Measurements from ENCODE around the gene DHRS9.

The DHRS9 gene

DNA sequence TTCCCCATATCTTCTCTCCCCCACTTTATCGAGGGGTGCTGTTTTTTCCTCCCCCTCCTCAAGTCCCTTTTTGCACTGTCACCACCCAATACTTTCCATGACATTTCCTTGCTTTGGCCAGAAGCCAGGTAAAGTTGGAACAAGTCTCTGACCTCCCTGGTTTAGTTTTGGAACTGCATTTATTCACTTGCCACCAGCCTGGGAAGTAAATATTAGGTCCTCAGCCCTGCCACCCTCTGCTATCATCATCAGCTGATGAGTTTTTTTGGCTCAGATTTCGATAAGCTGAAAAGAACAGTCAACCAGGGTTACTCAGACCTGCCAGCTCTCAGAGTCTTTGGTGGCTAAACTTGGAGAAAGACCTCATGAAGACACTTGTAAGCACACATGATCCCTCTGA is 47.0 kb downstream of the DHRS9 start:
- Histone ChIP-seq H3K36me3 (ENCODE audit: control insufficient read depth in 2 of 2, insufficient read depth in 1 of 2, low read length in 2 of 2) (no peaks in the 10 kb centered on the region), H3K27ac (ENCODE audit: extremely low read depth, low read depth, low read length) (no peak overlapping the region), H3K9me3 (ENCODE audit: control insufficient read depth, insufficient read depth, low read depth, low read length) (no peaks in the 10 kb centered on the region), H3K4me1 (ENCODE audit: control insufficient read depth, insufficient read depth, low read length) (no peaks in the 10 kb centered on the region), H3K4me3 (ENCODE audit: low read depth, low read length) (no peak overlapping the region)
- POLR2A ChIA-PET, result no interaction called here
- 0 out of 2 replicates have a peak, but pooled peaks have one; percentile 14 for TF ChIP-seq ZNF398 (tag by site-specific recombination; IDR thresholded peaks at IDR 0.05)
- TF ChIP-seq, protein P1, sequence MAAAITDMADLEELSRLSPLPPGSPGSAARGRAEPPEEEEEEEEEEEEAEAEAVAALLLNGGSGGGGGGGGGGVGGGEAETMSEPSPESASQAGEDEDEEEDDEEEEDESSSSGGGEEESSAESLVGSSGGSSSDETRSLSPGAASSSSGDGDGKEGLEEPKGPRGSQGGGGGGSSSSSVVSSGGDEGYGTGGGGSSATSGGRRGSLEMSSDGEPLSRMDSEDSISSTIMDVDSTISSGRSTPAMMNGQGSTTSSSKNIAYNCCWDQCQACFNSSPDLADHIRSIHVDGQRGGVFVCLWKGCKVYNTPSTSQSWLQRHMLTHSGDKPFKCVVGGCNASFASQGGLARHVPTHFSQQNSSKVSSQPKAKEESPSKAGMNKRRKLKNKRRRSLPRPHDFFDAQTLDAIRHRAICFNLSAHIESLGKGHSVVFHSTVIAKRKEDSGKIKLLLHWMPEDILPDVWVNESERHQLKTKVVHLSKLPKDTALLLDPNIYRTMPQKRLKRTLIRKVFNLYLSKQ (tag by site-specific recombination; IDR thresholded peaks at IDR 0.05; ENCODE audit: borderline replicate concordance), result no peak
- CTCF ChIA-PET, result interaction anchor here (0.6 to 5.8 kb wide), 4 partner anchors 12 to 281 kb away, joined by 3 to 28 read pairs (median 4); no protein-coding TSS in a partner anchor

DNA sequence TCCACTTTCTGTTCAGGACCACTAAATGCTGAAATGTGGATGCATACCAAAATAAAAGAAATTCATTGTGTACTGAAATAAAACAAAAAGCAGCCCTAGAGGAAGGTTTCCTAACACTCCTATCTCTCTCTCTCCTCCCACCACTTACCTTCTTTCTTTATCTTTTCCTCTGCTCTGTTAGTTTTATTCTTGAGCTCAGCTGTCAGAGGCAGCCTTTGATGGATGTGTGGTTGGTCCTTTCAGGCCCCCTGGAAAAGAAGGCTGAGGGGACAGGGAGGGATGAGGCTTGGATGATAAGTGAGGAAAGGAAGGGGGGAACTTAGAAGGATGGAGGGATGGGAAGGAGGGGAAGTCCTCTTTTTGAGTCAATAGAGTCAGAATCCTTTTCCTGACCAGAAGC is 47.6 kb downstream of the DHRS9 start:
- Histone ChIP-seq H3K4me3 (ENCODE audit: low read depth, low read length) (no peak overlapping the region), H3K9me3 (ENCODE audit: control insufficient read depth, insufficient read depth, low read depth, low read length) (no peaks in the 10 kb centered on the region), H3K4me1 (ENCODE audit: control insufficient read depth, insufficient read depth, low read length) (no peaks in the 10 kb centered on the region), H3K36me3 (ENCODE audit: control insufficient read depth in 2 of 2, insufficient read depth in 1 of 2, low read length in 2 of 2) (no peaks in the 10 kb centered on the region), H3K27ac (ENCODE audit: extremely low read depth, low read depth, low read length) (no peak overlapping the region)
- TF ChIP-seq REST (tag by site-specific recombination; IDR thresholded peaks at IDR 0.05) (no peak), ZNF398 (tag by site-specific recombination; IDR thresholded peaks at IDR 0.05) (no peak), SP2 (tag by site-specific recombination; IDR thresholded peaks at IDR 0.05) (no peak), ZNF585B (tag by site-specific recombination; IDR thresholded peaks at IDR 0.05) (no peak), ZBTB11 (tag by site-specific recombination; conservative IDR thresholded peaks at IDR 0.05; ENCODE audit: low read depth) (no peak), ZNF621 (tag by site-specific recombination; IDR thresholded peaks at IDR 0.05) (no peak), GLI4 (tag by site-specific recombination; IDR thresholded peaks at IDR 0.05) (no peak)
- TF ChIP-seq, protein P2, sequence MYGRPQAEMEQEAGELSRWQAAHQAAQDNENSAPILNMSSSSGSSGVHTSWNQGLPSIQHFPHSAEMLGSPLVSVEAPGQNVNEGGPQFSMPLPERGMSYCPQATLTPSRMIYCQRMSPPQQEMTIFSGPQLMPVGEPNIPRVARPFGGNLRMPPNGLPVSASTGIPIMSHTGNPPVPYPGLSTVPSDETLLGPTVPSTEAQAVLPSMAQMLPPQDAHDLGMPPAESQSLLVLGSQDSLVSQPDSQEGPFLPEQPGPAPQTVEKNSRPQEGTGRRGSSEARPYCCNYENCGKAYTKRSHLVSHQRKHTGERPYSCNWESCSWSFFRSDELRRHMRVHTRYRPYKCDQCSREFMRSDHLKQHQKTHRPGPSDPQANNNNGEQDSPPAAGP (tag by site-specific recombination; IDR thresholded peaks at IDR 0.05), result no peak
- TF ChIP-seq, protein P3, sequence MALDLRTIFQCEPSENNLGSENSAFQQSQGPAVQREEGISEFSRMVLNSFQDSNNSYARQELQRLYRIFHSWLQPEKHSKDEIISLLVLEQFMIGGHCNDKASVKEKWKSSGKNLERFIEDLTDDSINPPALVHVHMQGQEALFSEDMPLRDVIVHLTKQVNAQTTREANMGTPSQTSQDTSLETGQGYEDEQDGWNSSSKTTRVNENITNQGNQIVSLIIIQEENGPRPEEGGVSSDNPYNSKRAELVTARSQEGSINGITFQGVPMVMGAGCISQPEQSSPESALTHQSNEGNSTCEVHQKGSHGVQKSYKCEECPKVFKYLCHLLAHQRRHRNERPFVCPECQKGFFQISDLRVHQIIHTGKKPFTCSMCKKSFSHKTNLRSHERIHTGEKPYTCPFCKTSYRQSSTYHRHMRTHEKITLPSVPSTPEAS (tag by site-specific recombination; IDR thresholded peaks at IDR 0.05), result no peak
- ChIA-PET POLR2A (no interaction called here), CTCF (interaction anchor here (0.7 to 5.8 kb wide), 3 partner anchors 8 to 158 kb away, joined by 3 to 28 read pairs (median 4); no protein-coding TSS in a partner anchor)

Measured in HEK293 (cell line).